ENCODE data around the gene ARHGAP31.

- no peak for TF ChIP-seq CTCF (IDR thresholded peaks at IDR 0.05)
- no peak for TF ChIP-seq POLR2AphosphoS5 (IDR thresholded peaks at IDR 0.05)
- no peak for TF ChIP-seq POLR2A (IDR thresholded peaks at IDR 0.05)
- TF ChIP-seq EP300 (IDR thresholded peaks at IDR 0.05) = no peak
Measured at GRCh38 chr3:119368298-119368697, 74.1 kb downstream of the ARHGAP31 start.

All from stomach (tissue), 4 donors.